HG02885 (cell line): ENCODE data around the gene COPS3.

ENCODE experiments used
- ATAC-seq: cut with Tn5 transposase; IDR thresholded peaks from one replicate; pipeline ENCODE4 v1.9.1; 2021; ENCODE audit warnings: mild to moderate bottlenecking; ENCODE audit not compliant: unreplicated experiment, poor library complexity

Gene COPS3

GRCh38 chr17:17200311-17200710 is 80.7 kb downstream of the COPS3 start:
- ATAC-seq: no peak

DNA sequence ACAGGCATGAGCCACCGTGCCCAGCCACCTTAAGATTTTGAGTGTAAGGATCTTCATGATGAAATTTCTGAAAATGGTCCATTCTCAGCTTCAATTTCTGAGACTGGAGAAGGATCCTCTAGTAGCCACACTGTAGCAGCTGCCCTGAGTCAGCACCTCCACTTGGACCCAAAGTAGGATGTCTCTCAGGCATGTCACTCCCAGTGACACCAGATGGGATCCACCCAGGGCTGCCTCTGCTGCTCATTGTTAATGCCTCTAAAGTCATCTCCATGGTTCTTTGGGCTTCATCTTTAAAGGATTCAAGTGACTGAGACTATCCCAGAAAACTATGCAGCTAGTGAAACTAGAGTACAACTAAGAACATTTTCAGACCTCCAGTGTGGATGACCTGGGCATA is 82.8 kb downstream of the COPS3 start:
- no peak for ATAC-seq

GRCh38 chr17:17196776-17197175 is 84.3 kb downstream of the COPS3 start:
- ATAC-seq: no peak
